ENCODE measurements around the gene ORMDL3. TPM values are rescaled to one million over a fixed set of nuclear protein-coding genes. Genes with fewer than 3 reads are reported as not detected.

Gene ORMDL3
- total RNA-seq, 6 experiments from 2014 or later = 105 to 174 (median 128) TPM

- intact Hi-C loops (cut with DNase I) = loop anchor here in 1 of 2 donors (10.0 kb wide), 1 partner anchor 88 kb away; no protein-coding TSS in a partner anchor
- Histone ChIP-seq H3K27ac (no peak within 1 kb of the TSS), H3K4me1 (no peaks in the 10 kb centered on the region), H3K9me3 (no peaks in the 10 kb centered on the region), H3K27me3 (no peaks in the 10 kb centered on the region), H3K4me3 (no peak within 1 kb of the TSS), H3K36me3 (no peaks in the 10 kb centered on the region)
- ATAC-seq (no peak), DNase-seq (no peak)
- no peak for TF ChIP-seq CTCF (IDR thresholded peaks at IDR 0.05)
- no peak for TF ChIP-seq POLR2A (IDR thresholded peaks at IDR 0.05)
- WGBS (ENCODE audit: insufficient coverage, low coverage, low lambda C conversion rate, missing lambda C conversion rate) = 23% methylated on average over 3 of the region's 6 CpGs
These were observed 35.3 kb upstream of the ORMDL3 start, which contains the start of gene GSDMA for GRCh38 chr17:39962642-39963220. Gene GSDMA (plus strand): TSS chr17:39963004. CDS start chr17:39965688, 2,684 bp downstream.

GRCh38 chr17:39960524-39961041, 33.2 kb upstream of the ORMDL3 start:
- H3K36me3 ChIP-seq = no peaks in the 10 kb centered on the region
- no peaks in the 10 kb centered on the region for H3K4me1 ChIP-seq
- intact Hi-C loops (cut with DNase I) = loop anchor here in 1 of 2 donors (10.0 kb wide), 1 partner anchor 86 kb away; no protein-coding TSS in a partner anchor
- no peak overlapping the region for H3K4me3 ChIP-seq
- no peak overlapping the region for H3K27ac ChIP-seq
- no peak for ATAC-seq
- DNase-seq = no peak
- no peaks in the 10 kb centered on the region for H3K9me3 ChIP-seq
- WGBS (ENCODE audit: insufficient coverage, low coverage, low lambda C conversion rate, missing lambda C conversion rate) = 71% methylated on average over 5 of the region's 8 CpGs
- no peaks in the 10 kb centered on the region for H3K27me3 ChIP-seq
- TF ChIP-seq POLR2A (IDR thresholded peaks at IDR 0.05) (no peak), CTCF (IDR thresholded peaks at IDR 0.05) (no peak)

GRCh38 chr17:39955726-39956225, 28.4 kb upstream of the ORMDL3 start:
- DNase-seq (no peak), ATAC-seq (no peak)
- peaks cover 0 to 13% (median 1%) of the 10 kb centered on the region in 4 donors for H3K4me1 ChIP-seq
- no peak overlapping the region for H3K4me3 ChIP-seq
- no peak for TF ChIP-seq CTCF (IDR thresholded peaks at IDR 0.05)
- no peak for TF ChIP-seq POLR2A (IDR thresholded peaks at IDR 0.05)
- intact Hi-C loops (cut with DNase I) = no loop called here
- no peaks in the 10 kb centered on the region for H3K36me3 ChIP-seq
- H3K27ac ChIP-seq = no peak overlapping the region
- H3K27me3 ChIP-seq = no peaks in the 10 kb centered on the region
- H3K9me3 ChIP-seq = no peaks in the 10 kb centered on the region
- 85% methylated on average over 2 of the region's 4 CpGs for WGBS (ENCODE audit: insufficient coverage, low coverage, low lambda C conversion rate, missing lambda C conversion rate)

- 33% methylated on average over 1 of the region's 4 CpGs for WGBS (ENCODE audit: insufficient coverage, low coverage, low lambda C conversion rate, missing lambda C conversion rate)
- H3K9me3 ChIP-seq = no peaks in the 10 kb centered on the region
- H3K4me1 ChIP-seq = peaks cover 0 to 20% (median 5%) of the 10 kb centered on the region in 4 donors
- no peak for TF ChIP-seq POLR2A (IDR thresholded peaks at IDR 0.05)
- no peak for TF ChIP-seq CTCF (IDR thresholded peaks at IDR 0.05)
- no peak overlapping the region for H3K4me3 ChIP-seq
- DNase-seq (no peak), ATAC-seq (no peak)
- no peak overlapping the region for H3K27ac ChIP-seq
- no peaks in the 10 kb centered on the region for H3K36me3 ChIP-seq
- intact Hi-C loops (cut with DNase I) = no loop called here
- no peaks in the 10 kb centered on the region for H3K27me3 ChIP-seq
These were observed 27.5 kb upstream of the ORMDL3 start for GRCh38 chr17:39954876-39955275.
